NCI-H2107 treated with DMSO at 0.1 percent for 48 hours (cell line): Measurements from ENCODE around the gene AVPI1.
"Not testable (repeated sequence)": the region's sequence is repeated elsewhere in the genome, so short reads cannot be mapped to it uniquely, and the experiment has no call there.

Source experiments
- DNase-seq: peaks from one replicate; lab custom pipeline; 2025; ENCODE audit not compliant: unreplicated experiment; lab: John Stamatoyannopoulos, UW

The AVPI1 gene

DNA sequence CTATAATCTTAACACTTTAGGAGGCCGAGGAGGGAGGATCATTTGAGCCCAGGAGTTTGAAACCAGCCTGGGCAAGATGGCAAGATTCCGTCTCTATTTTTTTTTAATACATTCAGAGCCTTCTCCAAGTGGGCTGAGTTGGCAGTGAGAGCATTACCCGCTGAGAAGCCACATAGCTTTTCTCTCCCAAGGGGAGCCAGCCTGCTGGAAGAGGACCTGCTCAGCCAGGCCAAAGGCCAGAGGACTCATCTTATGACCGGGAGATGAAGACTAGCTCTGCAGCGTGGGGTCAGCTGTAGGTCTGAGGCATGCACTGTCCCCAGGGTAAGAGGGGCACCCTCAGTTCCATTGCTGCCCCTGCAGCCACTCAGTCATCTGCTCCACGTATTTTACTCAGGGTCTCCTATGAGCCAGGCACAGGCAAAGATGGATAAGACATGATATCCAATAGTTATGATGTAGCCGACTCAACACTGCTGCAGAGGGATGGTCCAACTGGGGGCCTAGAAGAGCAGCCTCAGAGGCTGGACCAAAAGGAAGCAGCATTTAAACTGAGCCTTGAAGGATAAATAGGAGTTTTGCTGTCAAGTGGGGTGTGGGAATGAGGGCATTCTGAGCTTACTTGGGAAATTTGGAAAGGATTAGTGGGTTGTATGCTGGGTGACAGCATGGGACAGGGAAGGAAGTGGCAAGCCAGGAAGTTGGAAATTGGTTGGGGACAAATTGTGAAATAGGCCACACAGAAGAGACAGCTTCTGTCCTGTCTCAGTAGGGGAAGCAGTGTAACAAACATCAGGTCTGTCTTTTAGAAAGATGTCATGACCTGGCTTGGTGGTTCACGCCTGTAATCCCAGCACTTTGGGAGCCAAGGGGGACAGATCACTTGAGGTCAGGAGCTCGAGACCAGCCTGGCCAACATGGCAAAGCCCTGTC is 24.9 kb upstream of the AVPI1 start:
- DNase-seq = no peak

DNA sequence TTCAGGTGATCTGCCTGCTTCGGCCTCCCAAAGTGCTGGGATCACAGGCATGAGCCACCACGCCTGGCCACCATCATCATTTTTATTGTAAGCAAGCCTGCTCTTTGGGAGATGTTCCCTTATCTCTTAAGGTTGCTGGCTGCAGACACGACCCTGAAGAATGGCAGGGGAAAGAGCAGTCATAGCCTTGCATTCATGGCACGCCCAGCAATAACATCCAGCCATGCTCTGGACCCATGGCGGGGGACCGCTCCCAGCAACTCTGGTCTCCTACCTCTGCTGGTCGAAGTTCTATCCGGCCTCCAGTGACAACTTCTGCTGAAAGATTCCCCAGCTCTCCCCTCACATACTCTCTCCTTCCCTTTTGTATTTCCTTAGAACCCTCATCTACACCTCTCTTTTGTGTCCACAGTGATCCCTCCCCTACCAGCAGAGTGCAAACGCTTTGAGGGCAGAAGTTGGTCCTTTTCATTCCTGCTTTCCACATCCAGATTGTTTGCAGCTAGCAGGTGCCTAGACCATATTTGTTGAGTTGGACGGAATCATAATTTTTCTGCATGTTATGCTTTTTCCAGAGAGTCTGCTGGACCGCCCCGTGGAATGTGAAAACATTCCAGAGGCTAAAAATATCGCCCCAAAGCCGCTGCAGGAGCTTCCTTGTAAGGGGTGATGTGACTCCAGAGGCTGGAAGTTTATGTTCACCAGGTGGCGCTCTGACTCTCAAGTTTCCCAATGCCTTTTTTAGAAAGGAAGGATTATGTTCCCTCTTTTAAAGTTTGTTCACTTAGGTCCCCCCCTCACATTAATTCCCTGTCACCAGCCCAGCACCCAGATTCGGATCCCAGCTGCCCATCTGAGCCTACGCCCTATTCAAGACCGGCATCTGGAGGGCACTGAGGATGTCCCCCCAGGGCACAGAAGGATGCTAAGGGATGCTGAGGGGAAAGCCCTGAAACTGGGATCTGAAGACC is 22.2 kb upstream of the AVPI1 start:
- no peak for DNase-seq

DNA sequence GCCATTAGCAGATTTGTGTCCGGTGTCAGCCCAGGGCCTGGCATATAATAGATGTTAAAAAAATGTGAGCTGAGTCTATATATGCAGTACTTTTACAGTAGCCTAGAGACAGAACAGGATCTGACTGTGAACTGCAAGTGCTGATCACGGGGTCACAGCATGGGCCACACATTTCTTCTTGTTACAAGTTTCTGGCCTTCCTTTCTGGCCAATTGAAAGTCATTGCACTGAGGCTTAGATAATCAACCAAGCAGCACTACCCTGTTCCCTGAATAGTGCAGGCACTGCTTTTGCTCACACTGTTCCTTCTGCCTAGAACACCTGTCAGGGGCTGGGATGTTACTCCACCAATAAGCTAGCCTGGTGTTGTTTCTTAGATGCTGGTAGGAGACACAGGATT is 21.1 kb upstream of the AVPI1 start:
- no peak for DNase-seq

DNA sequence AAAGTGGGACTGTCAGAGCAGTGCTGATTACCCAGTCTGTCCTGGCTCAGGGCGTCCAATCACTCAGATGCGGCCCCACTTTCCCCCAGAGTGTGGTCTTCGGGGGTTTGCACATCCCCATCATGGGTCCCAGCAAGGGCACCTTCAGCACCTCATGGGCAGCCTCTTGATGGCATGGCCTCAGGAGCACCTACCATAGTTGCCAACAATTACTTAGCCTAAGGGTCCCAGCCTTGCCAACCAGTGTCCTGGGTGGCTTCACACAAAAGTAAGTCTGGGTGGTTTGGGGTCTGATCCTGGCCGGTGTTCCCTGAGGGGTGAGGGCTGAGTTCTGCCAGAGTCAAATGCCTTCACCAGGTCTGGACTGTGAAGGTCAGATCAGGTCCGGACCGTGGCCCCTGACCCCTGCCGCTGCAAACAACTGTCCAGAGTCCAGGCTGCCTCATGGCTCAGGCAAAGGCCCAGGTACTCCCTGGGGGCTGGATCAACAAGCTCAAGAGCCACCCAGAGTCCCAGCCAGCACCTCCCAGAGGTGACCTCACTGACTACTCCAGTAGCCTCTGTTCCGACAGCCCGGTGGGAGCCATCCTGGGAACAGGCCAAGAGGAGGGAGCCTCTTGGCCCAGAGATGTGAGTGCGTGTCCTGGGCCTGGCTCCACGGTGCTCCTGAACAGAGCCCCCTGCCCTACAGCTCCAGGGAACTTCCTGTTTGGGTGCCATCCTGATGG is 20.3 kb upstream of the AVPI1 start:
- no peak for DNase-seq

DNA sequence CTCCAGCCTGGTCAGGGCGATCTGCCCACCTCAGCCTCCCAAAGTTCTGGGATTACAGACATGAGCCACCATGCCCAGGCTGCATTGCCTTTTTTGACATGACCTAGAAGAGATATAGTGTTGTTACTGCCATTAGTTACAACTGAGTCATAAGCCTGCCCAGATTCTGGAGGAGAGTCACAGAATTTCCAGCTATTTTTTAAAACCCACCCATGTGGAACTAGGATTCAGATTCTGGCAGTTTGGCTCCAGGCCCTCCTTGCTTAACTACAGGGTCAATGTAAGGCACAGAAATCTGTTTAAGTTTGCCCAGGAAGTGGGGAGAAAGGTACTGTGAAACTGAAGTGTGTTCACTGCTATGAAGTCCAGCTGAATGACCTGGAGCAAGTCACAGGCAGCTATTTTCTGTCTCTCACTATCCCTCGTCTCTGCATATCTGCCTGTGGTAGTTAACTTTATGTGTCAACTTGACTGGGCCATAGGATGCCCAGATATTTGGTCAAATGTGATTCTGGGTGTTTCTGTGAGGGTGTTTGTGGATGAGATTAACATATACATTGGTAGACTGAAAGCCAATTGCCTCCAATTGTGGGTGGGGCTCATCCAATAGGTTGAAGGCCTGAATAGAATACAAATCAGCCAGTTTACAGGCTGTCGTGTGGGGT is 18.1 kb upstream of the AVPI1 start:
- no peak for DNase-seq

DNA sequence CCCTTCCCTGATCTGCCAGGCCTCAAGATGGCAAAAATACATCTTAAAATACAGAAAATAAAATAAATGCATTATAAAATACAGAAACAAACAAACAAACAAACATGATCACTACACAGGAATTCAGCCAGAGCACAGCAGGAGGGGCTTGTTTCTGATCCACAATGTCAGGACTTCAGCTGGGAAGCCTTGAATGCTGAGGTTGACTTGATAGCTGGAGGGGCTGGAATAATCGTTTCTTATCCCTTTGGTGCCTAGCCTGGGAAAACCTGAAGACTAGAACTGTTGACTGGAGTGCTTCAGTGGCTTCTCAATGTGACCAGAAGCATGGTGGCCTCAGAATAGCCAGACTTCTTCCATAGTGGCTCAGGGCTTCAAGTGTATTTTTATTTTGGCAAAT is 17.3 kb upstream of the AVPI1 start:
- no peak for DNase-seq

DNA sequence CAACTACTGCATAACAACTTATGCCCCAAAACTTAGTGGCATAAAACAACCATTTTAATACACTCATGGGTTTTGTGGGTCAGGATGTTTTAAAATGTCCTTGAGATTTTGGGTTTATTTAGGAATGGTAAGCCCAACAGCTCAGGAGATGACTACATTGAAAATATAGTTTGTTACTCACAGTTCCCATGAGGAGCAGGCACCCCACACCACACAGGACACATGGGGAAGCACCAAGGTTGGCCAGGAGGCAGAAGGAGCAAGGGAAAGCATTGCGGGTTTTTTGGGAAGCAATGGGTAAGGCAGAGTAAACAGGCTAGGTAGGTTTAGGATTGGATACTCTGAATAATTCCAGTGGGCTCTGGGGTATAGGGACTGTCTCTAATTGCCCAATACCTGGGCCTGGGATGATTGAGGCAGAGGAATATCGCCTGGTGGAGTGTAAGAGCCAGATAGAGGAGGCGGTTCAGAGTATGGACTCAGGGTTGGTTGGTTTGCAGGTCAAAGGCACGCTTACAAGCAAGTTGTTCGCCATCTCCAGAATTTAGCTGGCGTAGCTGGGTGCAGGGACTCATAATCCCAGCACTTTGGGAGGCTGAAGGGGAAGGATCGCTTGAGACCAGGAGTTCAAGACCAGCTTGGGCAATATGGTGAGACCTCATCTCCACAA is 16.5 kb upstream of the AVPI1 start:
- no peak for DNase-seq

DNA sequence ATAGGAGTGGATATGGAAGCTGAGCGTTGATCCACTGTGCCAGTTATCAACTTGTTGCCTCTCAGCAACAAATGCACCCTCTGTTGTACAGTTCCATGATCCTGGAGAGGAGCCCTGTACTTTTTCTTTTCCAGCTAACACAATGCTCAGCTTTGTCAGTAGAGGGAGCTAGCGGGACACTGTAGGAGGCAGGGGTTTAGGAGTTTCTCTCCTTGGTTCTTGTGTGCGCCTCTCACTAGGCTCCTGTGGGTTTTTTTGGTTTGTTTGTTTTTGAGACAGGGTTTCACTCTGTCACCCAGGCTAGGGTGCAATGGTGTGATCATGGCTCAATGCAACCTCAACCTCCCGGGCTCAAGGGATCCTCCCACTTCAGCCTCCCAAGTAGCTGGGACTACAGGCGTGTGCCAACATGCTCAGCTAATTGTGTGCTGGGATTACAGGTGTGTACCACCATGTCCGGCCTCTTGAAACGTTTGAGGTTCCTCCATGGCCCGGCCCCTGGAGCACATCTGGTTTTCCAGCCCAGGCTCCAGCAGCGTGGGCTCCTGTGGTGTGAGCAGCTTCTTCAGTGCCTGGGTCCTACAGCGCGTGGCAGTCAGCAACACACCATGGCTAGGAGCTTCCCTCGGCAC is 14.5 kb upstream of the AVPI1 start:
- peak; percentile 63 for DNase-seq

DNA sequence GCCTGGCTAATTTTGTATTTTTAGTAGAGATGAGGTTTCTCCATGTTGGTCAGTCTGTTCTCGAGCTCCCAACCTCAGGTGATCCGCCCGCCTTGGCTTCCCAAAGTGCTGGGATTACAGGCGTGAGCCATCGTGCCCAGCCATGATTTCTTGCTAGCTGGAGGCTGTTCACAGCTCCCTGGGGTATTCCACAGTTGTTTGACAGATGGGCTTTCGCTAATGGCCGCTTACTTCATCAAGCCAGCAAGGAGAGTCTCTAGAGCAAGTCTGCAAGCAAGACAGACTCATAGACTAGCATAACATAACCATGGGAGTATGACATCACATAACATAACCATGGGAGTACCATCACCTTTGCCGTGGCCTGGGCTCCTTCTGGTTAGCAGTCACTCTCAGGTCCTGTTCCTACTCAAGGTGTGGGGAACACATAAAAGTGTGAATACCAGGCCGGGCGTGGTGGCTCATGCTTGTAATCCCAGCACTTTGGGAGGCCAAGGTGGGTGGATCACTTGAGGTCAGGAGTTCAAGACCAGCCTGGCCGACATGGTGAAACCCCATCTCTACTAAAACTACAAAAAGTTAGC is 11.1 kb upstream of the AVPI1 start:
- not testable (repeated sequence) for DNase-seq

DNA sequence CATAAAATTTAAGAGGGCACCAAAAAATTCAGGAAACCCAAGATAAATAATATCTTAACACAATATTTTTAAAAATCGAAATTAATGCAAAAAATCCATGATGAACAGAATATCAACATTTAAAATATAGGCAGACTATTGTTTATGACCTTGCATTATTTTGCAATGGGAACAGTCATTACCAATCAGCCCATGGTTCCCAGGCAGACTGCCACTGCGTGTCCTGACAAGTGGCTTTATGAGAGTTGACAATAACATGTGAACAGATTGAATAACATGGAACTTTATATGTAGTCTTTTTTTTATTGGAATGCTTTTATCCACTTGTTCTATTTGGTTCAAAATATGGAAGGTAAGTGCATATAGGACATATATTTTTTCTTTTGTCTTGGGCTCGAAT is 3.1 kb upstream of the AVPI1 start:
- DNase-seq = no peak

DNA sequence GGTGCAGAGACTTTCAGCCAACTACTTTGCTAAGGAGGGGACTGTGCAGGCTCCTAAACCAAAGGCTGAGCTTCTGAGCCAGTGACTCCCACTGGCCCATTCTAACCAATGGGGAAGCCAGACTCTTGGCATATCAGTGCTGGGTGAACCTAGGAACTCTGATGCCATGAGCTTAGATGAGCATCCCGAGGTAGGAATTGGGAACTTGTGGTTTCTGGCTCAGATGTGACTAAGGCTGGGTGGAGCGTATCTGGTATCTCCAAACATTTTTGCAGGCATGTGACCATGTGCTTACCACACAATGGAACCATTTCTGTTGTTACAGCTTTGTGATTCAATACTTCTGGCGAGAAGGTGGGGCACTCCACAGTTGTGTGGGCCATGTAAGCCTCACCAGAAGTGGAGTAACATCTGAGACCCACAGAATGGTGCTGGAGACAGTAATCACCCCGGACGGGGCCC is 2.5 kb upstream of the AVPI1 start:
- DNase-seq = no peak

DNA sequence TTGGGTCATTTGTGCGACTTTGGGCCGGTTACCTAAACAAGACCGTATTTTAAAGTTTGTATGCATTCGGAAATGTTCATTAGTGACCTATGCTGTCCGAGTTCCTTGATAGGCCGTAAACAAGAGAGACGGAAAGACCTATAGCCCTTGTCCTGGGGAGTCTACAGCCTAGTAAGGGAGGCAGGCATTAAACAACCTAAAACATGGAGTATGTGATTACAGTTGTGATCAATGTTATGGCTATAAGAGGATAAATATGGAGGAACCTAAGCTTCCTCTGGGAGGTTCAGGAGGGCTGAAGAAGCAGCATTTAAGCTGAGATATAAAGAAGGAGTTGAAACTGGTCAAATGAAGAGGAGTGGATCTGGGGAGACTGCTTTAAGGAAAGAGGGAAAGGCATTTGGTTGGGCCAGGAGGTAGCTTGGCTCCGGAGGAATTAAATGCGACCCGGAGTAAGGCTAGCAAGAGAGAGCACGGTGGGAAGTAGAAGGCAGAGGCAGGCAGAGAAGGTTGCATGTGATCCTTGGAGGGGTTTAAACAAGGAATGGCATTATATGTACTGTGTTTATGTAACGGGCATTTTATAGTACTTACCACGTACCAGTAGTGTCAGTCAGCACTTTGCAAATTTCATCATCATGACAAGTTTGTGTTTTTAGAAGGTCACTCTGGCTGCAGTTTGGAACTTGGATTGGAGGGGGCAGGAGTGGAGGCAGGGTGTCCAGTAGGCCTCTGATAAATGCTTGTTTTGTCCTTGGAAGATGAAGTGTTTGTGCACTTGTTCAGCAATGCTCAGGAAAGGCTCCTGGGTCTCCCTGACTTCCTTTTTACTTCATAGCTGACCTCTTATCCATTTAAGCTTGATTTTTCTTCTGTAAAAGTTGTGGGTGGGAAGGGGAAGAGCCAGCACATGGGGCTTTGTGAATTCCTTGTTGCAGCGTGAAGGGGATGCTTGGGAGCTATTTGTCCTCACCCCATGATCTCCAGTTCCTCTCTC is 1.0 kb upstream of the AVPI1 start:
- DNase-seq = no peak

DNA sequence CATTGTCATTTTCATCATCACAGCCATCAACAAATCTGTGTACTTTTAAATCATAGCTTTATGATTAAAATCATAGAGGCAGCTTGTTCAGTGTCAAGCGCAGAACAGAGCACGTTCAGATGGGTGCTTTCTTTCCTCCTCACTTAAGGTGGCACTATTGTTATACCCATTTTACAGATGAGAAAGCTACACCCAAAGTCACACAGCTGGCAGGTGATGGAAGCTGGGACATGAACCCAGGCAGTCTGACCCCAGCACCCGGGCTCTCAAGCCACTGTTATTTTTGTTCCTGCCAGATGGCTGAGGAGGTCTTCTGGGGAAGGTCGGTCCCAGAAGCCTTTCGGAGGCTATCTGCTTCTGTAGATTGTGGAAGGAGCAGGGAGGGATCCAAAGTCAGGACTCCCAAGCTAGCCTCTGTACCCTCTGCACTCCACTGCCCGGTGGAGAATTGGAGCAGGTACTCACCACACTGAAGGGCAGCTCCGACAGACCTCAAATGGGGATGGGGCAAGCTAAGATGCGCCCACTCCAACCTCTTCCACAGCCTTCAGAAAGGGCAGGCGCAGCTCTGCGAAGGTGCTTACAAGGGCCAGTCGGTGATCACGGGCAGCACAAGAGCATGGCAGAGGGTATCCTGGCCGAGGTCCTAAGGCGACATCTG is 610 bp downstream of the AVPI1 start:
- no peak for DNase-seq

DNA sequence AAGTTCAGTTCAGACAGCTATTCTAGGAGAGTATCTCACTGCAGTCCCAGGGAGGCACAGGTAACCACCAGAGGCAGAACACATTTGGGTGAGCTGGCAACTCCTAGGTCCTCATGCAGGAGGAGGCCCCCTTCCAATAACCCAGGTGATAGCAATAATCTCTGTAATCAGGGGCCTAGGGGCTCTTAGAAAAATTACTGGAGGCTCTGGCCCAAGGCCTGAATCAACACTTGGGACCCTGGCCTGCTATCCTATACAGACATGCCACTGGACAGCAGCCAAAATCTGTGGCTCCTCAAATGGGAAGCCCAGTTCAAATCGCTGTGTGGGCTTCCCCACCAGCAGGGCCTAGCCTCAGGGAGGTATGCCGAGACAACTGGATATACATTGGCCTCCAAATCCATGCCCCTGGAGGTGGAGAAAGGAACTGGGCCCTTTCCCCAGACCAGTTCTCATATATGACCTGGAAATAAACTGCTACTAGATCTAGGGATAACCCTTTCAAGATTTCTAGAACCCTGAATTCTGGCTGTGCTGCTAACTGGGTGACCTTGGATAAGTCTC is 1.6 kb downstream of the AVPI1 start:
- DNase-seq = no peak

DNA sequence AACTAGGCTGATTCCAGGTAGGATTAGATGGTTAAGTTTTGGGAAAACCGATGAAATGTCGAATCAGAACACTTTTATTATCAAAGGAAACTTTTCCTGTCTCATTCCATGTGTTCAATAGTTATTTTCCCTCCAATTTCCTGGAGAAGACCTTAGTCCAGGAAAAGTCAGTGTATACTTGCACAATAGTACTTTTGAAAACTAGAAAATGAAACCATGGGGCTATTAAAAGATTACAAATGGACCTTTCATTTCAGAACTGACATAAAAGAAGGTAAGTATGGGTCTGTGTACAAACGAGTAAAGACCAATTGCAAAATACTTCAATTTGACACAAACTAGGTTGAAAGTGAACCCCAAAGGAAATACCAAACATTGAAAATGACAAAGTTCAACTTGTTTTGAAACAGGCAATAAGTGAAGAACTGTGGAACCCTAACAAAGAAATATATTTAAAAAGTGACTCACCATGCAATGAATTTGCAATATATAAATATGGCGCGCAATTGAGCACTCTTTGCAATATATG is 2.1 kb downstream of the AVPI1 start:
- DNase-seq = no peak

DNA sequence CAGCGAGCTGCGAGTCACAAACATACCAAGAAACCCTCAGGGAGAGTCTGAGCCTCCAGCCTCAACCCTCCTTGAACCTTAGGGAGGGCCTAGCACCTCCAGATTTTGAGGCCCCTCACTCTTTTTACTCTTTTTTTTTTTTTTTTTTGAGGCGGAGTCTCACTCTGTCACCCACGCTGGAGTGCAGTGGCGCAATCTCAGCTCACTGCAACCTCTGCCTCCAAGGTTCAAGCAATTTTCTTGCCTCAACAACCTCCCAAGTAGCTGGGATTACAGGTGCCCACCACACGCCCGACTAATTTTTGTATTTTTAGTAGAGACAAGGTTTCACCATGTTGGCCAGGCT is 2.7 kb downstream of the AVPI1 start:
- not testable (repeated sequence) for DNase-seq
